ENCODE measurements around the gene METTL26.

Gene METTL26

DNA sequence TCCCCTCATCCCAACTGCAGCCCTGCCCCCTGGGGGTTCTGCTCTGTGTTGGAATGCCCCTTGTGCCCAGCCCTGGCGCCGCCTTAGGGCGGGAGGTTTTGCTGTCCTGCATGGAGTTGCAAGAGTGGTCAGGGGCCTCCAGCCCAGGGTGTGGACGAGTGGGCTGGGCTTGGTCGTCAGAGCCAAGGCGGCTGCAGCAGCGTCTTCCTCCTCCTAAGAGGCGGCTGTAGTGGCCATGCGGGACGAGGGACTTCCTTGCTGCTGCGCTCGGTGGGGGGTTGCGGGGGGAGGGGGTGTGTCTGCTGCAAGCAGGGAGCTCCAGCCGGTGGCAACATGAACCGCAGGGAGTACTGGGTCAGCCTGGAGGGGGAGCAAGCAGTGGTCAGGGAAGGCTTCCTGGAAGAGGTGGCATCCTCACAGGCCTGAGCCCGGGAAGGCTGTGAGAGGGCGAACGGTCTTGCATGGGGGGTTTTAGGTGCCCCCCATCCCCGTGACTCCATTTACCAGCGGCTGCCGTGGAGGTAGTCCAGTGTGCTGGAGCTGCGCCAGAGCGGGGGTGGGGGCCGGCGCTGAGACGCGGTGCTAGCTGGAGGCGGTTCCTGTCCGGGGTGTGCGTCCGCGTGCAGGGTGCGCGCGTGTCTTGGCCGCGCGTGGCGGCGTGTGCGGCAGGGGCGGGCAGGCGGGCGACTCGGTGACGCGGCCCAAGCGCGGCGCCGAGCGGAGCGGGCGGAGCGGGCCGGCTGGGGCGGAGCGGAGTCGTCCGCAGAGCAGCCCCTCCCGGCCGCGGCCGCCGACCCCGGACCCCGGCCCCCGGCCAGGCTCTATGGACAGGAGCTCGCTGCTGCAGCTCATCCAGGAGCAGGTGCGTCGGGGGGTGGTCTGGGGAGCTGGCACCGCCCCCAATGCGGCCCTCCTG is 39.1 kb upstream of the METTL26 start, which contains the start of gene RHBDL1:
RHBDL1 (plus strand) TSS at position 704 of the 916 bp plus-strand sequence; CDS start at position 824, 120 bp downstream.
- DNase-seq: no peak

DNA sequence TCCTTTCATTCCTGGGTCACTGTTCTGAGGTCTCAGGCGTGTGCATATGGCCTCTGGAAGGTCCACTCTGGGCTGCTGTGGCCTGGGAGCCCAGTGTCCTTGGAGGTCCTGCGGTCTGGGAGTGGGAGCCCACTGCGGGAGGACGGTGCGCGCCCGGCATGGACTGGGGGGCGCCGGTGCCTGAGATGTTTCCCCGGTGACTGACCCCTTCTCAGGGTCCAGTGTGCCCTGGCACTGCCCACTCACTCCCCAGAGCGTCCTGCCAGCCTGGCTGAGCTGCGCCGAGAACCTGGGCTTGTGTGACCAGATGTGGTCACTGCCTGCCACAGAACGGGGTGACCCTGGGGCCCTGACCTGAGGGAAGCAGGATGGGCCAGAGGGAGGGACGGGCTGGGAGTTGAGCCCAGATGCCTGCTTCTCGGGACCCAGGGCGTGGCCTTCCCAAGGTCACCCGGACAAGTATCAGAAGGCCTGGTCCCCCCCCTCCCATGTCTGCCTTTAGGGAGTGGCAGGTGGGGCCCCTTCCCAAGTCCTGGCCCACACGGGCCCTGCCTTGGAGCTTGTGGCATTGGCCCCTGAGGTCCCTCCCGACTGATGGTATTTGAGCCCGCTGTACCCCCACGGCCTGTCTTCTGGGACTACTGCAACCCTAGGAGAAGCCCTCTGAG is 38.2 kb upstream of the METTL26 start:
- DNase-seq: no peak

DNA sequence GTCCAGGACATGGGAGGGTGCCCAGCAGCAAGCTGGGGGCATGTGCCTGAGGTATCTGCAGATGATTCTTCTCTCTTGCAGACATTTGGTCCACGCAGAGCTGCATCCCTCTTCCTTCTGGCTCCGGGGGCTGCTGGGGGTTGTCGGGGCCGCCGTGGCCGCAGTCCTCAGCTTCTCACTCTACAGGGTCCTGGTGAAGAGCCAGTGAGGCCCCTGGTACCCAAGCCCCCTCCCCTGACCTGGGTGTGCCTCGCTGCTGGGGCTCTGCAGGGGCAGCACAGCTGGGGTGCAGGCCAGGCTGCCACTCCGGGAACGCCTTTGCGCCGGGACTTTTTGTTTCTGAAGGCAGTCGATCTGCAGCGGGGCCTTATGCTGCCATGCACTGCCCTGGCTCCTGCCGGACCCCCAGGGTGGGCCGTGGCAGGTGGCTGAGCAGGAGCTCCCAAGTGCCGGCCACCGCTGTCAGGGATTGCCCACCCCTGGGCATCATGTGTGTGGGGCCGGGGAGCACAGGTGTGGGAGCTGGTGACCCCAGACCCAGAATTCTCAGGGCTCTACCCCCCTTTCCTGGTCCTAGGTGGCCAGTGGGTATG is 37.4 kb upstream of the METTL26 start:
- DNase-seq: no peak

DNA sequence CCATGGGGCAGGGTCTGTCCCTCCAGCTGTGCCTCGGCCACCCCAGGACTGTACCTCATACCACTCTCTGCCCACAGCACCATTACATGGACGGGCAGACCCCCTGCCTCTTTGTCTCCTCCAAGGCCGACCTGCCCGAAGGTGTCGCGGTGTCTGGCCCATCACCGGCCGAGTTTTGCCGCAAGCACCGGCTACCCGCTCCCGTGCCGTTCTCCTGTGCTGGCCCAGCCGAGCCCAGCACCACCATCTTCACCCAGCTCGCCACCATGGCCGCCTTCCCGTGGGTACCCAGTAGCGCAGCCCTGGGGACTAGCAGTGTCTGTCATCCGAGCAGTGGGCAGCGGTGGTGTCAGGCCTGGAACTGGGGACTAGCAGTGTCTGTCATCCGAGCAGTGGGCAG is 36.7 kb upstream of the METTL26 start:
- no peak for DNase-seq

DNA sequence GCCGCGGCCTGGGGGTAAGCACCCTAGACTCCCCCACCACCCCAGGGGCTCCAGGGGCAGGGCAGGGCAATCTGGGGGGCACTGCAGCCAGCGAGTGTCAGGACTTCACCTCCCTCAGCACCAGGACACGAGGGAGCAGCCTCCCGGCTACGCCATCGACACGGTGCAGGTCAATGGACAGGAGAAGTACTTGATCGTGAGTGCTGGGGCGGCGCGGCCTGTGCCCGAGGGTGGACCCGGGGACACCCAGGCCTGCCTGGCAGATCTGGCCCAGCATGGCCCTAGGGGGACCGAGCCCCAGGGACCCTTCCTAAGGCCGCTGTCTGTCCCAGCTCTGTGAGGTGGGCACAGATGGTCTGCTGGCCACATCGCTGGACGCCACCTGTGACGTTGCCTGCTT is 36.3 kb upstream of the METTL26 start:
- no peak for DNase-seq

DNA sequence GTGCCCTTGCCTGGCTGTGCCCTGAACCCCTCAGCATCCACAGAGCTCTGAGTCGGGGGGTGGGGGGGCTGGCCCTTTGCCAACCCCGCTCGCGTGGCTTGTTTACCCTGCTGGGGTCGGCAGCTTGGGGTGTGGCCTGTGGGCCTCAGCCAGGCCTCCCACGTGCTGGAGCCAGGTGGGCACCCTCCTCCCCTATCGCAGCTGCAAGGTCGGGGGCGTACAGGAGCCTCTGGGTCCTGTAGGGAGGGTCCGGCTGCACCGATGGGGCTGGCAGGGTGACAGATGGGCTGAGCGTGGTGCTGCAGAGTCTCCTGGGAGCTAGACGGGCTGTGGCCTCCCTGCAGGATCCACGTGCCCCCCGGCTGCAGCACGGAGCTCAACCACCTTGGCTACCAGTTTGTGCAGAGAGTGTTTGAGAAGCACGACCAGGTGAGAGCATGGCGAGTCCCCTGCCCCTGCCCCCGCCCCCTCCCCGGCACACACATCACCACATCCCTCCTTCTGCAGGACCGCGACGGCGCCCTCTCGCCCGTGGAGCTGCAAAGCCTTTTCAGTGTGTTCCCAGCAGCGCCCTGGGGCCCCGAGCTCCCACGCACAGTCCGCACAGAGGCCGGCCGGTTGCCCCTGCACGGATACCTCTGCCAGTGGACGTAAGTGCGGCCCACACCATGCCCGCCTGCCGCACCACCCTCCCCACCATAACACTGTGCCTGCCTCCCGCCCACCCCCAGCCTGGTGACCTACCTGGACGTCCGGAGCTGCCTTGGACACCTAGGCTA is 35.4 kb upstream of the METTL26 start:
- no peak for DNase-seq

DNA sequence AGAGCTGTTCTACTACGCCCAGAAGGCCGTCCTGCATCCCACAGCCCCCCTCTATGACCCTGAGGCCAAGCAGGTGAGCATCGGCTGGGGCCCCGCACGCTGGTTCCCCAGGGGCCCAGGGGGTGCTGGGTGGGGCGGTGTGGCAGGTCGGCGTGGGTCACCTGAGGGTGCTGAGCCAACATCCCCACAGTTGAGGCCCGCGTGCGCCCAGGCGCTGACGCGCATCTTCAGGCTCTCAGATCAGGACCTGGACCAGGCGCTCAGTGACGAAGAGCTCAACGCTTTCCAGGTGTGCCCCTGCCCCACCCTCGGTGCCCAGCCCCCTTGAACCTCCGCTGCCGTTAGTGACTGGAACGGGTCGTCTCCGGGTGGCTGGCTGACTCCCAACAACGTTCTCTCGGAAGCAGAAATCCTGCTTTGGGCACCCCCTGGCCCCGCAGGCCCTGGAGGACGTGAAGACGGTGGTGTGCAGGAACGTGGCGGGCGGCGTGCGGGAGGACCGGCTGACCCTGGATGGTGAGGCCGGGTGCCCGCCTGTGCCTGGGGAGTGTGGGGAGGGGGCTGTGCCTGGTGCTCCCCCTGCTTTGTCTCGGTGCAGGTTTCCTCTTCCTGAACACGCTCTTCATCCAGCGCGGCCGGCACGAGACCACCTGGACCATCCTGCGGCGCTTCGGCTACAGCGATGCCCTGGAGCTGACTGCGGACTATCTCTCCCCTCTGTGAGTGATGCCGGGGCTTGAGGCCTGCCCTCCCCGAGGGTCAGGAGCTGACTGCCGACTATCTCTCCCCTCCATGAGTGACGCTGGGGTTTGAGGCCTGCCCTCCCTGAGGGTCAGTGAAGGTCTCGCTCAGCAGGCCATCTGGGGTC is 34.6 kb upstream of the METTL26 start:
- DNase-seq: no peak

DNA sequence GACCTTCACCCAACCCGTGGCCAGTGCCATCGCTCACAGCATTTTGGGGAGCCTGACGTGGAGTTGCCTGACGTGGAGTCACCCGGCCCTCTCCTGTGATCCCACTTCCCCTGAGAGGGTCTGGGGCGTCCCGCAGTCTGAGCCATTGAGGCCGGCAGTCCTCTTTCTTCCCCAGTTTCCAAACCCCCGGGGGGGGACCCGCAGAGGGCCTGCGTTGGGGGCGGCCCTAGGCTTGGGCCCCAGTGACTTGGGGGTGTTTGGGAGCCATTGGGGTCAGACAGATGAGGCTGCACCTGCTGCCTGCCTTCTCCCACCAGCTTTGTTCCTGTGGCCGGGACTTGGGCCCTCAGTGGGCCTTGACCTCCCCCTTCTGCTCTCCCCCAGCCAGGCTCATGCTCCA is 33.6 kb upstream of the METTL26 start:
- no peak for DNase-seq

DNA sequence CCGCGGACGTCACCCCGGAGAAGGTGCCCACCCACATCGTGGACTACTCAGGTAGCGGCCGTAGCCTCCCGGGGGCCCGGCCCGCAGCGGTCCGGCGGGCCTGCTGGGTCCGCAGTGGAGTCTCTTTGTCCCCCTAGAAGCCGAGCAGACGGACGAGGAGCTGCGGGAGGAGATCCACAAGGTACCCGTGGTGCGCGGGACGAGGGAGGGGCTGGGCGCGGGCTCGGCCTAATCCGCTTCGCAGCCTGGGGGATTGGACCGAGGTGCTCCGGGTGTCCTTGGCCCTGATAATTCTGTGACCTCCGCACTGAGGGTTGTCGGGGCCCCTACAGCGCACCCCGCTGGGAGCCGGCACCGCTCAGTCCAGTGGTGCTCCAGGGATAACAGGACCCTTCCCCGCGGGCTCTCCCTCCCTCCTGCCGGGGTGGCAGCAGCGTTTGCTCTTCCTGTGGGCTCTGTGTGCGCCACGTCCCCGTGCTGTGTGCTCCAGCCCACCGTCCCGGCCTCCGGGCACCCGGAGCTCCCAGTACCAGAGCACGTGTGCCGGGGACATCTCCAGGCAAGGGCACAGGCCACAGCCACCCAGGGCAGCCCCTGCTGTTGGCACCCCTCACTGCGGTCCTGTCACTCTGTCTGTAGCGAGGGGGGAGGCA is 32.5 kb upstream of the METTL26 start:
- DNase-seq: no peak

DNA sequence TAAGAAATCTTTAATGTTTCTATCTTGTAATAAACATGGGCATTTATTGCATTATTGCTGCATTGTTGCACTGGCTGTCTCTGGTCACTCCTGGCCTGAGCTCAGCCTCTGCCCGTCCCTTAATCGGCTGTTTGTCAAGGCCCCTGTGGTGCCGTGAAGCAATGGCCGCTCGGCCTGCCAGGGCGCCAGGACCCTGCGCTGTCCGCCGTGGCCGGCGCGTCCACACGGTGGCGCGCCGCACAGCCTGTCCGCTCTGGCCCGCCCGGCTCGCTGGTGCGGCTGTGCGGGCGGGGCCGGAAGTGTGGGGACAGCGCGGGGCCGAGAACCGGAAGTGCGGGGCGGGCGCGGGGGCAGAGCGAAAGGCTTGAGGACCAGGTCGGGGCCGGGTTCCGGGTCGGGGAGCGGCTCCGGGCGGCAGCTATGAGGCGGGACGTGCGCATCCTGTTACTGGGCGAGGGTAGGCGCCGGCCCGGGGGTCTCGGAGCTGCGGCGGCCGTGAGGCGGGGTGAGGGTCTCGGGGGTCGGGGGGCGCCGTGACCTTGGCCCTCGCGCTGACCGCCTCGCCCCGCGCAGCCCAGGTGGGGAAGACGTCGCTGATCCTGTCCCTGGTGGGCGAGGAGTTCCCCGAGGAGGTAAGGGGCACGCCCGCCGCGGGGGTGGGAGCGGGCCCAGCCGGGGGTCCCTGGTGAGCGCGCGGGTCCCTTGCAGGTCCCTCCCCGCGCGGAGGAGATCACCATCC is 31.8 kb upstream of the METTL26 start, which contains the start of gene RHOT2:
RHOT2 (plus strand) TSS at position 353 of the 739 bp plus-strand sequence; CDS start at position 421, 68 bp downstream.
- peak; percentile 89 for DNase-seq

DNA sequence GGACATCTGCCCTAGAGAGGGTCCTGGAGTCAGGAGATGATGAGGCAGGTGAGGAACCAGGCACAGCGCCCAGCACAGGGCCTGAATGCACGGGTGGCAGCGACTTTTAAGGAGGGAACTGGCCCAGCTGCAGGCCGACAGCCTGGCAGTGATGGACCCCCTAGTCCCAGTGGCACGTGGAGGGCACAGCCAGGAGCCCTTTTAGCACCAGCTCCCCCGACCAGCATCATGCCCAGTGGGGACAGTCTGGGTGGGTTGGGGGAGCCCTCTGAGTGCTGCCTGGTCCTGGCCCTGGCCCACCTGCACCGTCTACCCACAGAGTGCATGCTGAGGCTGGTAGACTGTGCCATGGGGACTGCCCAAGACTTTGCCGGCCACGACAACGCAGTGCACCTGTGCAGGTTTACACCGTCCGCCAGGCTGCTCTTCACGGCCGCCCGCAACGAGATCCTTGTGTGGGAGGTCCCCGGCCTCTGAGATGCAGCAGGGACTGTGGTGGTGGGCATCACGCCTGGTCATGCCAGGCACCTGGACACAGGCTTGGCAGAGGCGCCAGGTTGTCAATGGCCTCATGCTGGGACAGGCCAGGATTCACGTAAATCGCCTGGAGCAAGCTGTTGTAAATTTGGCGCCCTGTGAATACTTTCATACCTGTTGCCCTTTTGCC is 31.1 kb upstream of the METTL26 start:
- DNase-seq: no peak

DNA sequence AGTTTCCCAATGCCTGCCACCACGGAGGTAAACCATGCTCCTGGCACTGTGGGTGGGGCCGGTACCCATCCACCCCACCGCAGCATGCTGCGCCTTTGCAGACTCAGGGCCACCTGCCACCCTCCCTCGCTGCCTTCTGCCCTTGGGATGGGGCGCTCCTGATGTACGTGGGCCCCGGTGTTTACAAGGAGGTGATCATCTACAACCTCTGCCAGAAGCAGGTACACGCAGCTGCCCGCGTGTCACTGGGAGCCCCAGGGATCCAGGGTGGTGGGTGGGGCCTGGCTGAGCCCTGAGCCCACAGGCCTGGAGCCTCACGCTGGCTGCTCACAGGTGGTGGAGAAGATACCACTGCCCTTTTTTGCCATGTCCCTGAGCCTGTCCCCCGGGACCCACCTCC is 30.5 kb upstream of the METTL26 start:
- no peak for DNase-seq

DNA sequence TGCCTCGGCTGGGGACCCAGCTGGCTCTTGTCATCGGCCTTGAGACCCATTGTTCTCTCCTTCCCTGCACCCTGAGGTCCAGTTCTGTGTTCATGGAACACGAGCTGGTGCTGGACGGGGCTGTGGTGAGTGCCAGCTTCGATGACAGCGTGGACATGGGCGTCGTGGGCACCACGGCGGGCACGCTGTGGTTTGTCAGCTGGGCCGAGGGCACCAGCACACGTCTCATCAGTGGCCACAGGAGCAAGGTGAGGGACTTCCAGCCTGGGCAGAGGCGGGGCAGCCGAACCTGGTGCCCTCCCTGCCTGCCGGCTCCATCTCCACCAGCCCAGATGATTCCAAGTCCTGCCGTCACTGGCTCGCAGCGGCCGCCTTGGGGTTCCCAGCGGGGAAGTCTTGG is 26.5 kb upstream of the METTL26 start:
- no peak for DNase-seq

DNA sequence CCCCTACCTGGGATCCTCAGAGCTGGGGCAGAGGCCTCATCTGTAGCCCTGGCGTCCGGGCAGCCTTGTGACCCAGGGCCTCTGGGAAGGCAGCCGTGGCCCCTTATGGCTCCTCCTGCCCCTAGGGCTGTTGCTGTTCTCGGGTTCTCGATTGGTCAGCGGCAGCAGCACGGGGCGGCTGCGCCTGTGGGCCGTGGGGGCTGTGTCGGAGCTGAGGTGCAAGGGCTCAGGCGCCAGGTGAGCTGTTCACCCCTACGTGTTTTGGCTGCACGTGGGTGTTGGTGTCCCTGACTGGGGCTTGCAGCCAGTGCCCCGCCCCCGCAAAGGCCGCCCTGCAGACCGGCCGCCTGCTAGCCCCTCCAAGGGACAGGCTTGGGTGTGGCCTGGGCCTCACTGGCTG is 26.0 kb upstream of the METTL26 start:
- DNase-seq: no peak

DNA sequence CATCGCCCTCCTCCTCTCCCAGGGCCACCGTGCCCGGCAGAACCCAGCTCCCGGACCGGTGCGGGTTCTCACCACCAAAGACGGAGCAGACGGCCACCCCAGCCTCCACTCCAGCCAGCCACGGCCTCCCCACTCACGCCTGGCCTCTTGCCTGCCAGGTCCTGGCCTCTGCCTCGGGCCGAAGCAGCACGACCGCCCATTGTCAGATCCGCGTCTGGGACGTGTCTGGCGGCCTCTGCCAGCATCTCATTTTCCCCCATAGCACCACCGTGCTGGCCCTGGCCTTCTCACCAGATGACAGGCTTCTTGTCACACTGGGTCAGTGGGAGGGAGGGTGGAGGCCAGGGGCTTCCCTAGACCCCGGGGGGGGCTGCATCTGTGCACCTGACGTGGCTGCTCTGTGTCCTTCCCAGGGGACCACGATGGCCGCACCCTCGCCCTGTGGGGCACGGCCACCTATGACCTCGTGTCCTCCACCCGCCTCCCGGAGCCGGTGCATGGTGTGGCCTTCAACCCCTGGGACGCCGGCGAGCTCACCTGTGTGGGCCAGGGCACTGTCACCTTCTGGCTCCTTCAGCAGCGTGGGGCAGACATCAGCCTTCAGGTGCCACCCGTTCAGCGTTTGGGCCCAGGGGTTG is 25.2 kb upstream of the METTL26 start:
- DNase-seq: no peak

DNA sequence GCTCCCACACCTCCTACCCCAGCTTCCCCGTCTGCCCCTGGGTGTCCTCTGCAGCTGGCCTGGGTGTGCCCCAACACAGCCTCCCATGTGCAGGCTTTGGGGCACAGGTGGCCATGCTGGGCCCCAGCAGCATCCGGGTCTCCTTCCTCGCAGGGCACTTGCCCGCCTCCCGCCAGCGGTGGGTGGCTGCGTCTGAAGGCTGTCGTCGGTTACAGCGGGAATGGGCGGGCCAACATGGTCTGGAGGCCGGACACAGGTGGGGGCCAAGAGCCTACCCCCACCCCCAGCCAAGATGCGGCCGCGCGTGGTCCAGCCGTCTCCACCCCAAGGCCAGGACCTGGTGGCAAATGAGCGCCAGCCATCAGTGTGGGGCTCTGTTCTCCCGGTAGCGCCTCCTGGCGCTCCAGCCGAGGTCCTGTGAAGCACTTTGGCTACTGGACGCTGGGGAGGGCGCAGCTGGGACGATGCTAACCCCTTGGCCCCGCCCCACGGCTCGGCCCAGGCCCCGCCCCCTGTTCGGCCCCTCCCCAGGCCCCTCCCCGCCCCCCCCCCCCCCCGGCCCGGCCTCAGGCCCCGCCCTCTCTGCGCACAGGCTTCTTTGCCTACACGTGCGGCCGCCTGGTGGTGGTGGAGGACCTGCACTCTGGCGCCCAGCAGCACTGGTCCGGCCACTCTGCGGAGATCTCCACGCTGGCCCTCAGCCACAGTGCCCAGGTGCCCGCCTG is 24.5 kb upstream of the METTL26 start:
- DNase-seq: peak; percentile 65

DNA sequence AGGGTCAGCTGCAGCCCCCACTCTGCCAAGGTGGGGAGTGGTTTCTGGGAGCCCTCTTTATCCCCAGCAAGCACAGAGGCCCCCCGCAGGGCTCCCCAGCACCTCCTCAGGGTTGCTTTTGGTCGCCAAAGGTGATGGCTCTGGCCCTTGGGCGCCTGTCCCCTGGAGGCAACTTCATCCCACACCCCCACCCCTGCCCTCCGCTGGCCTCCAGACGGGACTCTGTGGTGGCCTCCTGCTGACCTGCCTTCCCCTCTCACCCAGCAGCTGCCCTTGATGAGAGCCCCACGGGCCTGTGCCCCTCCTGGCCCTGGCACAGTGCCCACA is 24.0 kb upstream of the METTL26 start:
- DNase-seq: no peak

DNA sequence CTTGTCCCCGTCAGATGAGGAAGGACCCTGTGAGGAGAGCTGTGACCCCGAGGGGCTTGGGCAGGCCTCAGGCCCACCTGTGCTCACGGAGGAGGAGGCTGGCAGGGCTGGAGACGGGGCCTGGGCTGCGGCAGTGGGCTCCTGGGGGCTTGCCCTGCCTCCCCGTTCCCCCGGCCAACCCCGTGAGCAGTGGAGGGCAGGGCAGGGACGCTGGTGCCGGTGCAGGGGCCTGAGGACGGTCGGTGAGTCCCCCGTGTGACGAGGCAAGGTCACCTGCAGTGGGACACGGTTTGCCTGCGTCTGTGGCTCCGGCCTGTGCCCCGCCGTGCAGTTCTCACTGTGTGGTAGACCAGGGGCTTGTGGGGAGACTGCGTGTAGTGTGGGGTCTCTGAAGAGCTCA is 23.5 kb upstream of the METTL26 start:
- DNase-seq: no peak
